Measurements from ENCODE around the gene HHLA2.

HHLA2 gene

DNA sequence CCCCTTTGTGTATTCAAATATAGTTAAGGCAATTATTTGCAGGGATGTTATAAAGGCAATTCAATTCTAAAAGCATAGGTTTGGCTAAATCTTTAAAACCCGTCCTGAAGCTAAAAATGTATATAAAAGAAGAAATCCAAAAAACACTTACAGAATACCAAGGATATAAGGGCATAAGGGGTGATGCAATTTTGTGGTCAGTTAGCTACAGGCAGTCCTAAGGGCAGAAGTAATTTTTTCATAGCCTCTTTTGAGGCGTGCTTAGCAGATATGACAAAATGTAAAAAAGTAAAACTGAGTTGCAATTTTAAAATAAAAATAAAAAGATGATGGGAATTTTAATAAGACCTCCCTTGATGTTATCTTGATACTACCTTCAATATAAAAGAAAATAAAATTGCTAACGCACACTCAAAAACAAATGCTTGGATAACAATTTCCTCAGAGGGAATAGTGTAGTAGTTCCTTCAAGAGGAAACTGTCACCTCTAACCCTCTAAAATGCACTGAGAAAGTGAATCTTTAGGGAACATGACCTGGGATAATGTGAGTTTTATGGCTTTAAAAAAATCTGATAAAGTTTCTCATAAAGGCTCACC lies 109.8 kb downstream of the HHLA2 start:
- no peak overlapping the region for H3K4me3 ChIP-seq (ENCODE audit: low read depth, low read length)
- H3K27me3 ChIP-seq (ENCODE audit: insufficient read depth, low read depth, severe bottlenecking): no peaks in the 10 kb centered on the region
- no peak for TF ChIP-seq CTCF (IDR thresholded peaks at IDR 0.05; ENCODE audit: low read depth, low read length)
- no peak overlapping the region for H3K27ac ChIP-seq
- DNase-seq: no peak
- H3K36me3 ChIP-seq: no peaks in the 10 kb centered on the region
- H3K9me3 ChIP-seq (ENCODE audit: severe bottlenecking): no peaks in the 10 kb centered on the region

DNA sequence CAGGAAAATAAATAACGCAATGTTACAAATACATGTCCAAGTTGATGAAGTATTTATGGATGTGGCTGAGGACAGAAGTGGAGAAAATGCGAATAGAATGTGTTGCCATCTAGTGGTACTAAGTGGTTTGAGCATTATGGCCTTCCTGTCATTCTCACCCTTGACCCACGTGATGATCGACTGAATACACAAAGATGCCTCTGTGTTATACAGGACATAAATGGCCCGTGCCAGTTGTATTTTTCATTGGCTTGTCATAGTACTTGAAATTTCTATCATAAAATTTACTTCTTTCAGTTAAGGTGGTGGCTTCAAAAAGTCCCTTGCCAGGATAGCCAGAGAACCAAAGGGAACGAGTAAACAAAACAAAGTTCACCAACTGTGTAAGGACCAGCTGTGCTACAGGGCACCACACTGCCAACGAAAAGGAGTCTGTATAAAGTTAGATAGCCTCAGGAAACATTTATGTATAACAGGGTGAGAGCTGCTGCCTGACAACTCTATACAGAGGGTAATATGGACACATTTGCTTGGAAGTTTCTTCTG lies 110.4 kb downstream of the HHLA2 start:
- DNase-seq: no peak
- no peaks in the 10 kb centered on the region for H3K36me3 ChIP-seq
- no peak overlapping the region for H3K4me3 ChIP-seq (ENCODE audit: low read depth, low read length)
- peak; percentile 66 for TF ChIP-seq CTCF (IDR thresholded peaks at IDR 0.05; ENCODE audit: low read depth, low read length)
- no peaks in the 10 kb centered on the region for H3K9me3 ChIP-seq (ENCODE audit: severe bottlenecking)
- H3K27me3 ChIP-seq (ENCODE audit: insufficient read depth, low read depth, severe bottlenecking): no peaks in the 10 kb centered on the region
- no peak overlapping the region for H3K27ac ChIP-seq

DNA sequence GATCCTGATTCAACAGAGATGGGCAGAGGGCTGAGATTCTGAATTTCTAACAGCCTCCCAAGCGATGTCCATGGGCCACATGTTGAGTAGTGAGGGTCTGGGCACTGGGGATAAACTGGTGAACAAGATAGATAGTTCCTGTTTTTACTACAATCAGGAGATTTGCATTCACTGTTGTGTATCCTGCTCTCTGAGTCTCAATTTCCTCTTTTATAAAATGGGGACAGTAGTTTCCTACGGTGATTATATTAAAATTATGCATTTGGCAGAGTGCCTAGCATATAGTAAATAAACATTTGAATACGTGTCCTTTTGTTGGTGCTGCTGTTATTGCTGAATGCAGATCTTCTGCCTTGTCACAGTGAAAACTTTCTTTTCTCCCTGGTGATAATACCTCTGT lies 111.5 kb downstream of the HHLA2 start:
- no peak for TF ChIP-seq CTCF (IDR thresholded peaks at IDR 0.05; ENCODE audit: low read depth, low read length)
- H3K36me3 ChIP-seq: no peaks in the 10 kb centered on the region
- no peaks in the 10 kb centered on the region for H3K27me3 ChIP-seq (ENCODE audit: insufficient read depth, low read depth, severe bottlenecking)
- H3K4me3 ChIP-seq (ENCODE audit: low read depth, low read length): no peak overlapping the region
- no peaks in the 10 kb centered on the region for H3K9me3 ChIP-seq (ENCODE audit: severe bottlenecking)
- no peak for DNase-seq
- no peak overlapping the region for H3K27ac ChIP-seq

- Histone ChIP-seq H3K27ac (no peak overlapping the region), H3K36me3 (no peaks in the 10 kb centered on the region), H3K27me3 (ENCODE audit: insufficient read depth, low read depth, severe bottlenecking) (no peaks in the 10 kb centered on the region), H3K4me3 (ENCODE audit: low read depth, low read length) (no peak overlapping the region), H3K9me3 (ENCODE audit: severe bottlenecking) (no peaks in the 10 kb centered on the region)
- no peak for DNase-seq
- no peak for TF ChIP-seq CTCF (IDR thresholded peaks at IDR 0.05; ENCODE audit: low read depth, low read length)
Observed at GRCh38 chr3:108408883-108409799, 112.8 kb downstream of the HHLA2 start.

DNA sequence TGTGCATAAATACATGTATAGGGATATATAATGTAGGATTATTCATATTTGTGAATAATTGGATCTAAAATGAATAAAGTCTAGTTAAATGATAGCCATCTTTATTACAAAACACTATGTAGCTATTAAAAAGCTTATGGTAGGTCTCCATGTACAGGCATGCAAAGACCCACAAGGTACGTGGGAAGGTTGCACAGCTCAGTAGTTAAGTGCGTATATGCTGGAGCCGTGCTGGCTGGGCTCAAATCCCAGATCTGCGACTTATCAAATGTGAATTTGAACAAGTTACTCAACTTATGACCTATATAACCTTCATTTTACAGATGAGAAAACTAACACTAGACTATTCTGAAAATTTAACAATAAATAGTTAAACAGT lies 113.4 kb downstream of the HHLA2 start:
- no peaks in the 10 kb centered on the region for H3K9me3 ChIP-seq (ENCODE audit: severe bottlenecking)
- H3K4me3 ChIP-seq (ENCODE audit: low read depth, low read length): no peak overlapping the region
- H3K36me3 ChIP-seq: no peaks in the 10 kb centered on the region
- H3K27me3 ChIP-seq (ENCODE audit: insufficient read depth, low read depth, severe bottlenecking): no peaks in the 10 kb centered on the region
- no peak for DNase-seq
- no peak overlapping the region for H3K27ac ChIP-seq
- TF ChIP-seq CTCF (IDR thresholded peaks at IDR 0.05; ENCODE audit: low read depth, low read length): no peak
